ENCODE measurements around the gene ACSS1.

DNA sequence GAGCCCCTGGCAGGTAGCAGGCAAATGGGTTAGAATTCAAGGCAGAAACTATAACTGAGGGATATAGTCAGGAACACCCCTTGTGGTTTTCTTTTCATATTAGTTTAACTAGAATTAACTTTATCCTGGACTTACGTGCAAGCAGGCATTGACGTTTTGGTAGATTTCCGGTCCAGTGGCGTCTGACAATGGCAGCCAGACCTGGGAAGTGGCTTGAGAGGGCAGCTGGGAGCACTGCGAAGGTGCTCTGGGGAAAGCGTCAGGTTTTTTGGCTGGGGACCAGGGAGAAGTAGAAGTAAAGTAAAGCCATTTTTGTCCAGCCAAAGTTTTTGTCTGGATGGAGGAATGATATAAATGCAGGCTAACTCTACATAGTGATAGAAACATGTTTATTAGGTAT is 8.4 kb upstream of the ACSS1 start:
- TF ChIP-seq GATA2 (IDR thresholded peaks at IDR 0.05; ENCODE audit: low read depth, low read length): no peak
- no peak for TF ChIP-seq GATA3 (IDR thresholded peaks at IDR 0.05; ENCODE audit: low read depth, low read length)
